DMS79 treated with DMSO at 0.1 percent for 48 hours (cell line): Measurements from ENCODE around the gene CMTM6.
"Not testable (repeated sequence)": the region's sequence is repeated elsewhere in the genome, so short reads cannot be mapped to it uniquely, and the experiment has no call there.

Source experiments
- DNase-seq: peaks from one replicate; lab custom pipeline; 2025; lab: John Stamatoyannopoulos, UW

The CMTM6 gene, protein sequence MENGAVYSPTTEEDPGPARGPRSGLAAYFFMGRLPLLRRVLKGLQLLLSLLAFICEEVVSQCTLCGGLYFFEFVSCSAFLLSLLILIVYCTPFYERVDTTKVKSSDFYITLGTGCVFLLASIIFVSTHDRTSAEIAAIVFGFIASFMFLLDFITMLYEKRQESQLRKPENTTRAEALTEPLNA

DNA sequence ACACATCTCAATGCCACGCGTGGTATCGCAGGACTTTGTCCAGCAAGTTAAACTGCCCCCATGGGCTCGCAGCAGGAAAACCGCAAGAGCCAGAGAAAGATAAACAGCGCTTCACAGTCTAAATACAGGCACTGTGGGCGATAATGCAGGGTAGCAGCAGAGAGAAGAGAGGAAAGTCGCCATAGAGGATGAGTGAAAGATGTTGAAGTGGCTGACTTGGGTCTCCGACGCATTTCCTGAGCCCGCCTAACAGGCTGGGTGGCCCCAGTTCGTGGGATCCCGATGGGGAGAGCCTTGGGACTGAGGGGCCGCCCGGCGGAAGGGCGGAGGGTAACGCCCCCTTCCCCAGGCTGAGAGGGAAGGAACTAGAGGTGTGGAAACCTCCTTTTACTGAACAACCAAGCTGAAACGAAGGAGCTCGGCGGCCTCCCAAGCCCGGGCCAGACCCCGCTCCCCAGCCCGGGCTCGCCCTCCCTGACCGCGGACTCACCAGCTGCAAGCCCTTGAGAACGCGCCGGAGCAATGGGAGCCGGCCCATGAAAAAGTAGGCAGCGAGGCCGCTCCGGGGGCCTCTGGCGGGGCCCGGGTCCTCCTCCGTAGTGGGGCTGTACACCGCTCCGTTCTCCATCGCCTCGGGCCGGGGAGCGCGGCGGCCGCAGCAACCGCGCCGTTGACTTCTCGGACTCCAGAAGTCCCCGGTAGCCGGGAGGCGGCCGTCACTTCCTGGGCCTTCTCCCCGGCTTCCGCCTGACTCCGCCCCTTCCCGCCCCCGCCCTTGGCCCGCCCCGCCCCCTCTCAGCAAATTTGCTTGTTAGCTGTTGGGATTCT lies at the start of gene CMTM6:
TSS of gene CMTM6 (minus strand) at position 735 of the 828 bp plus-strand sequence. CDS start at position 628, 107 bp downstream.
- DNase-seq, result peak; percentile 24

DNA sequence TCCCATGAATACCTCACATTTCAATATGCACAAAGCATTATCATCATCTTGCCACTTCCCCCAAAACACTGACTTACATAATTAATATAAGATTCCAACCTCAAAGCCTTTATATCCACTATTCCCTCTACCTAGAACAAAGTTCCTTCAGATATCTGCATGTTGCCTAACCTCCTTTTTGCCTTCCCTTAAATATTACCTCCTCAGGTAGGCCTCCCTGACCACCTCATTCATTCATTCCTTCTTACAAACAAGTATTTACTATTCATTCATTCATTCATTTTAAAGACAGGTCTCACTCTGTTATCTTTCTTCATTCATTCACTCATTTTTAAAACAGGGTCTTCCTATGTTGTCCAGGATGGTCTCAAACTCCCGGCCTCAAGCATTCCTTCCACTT lies 49.4 kb upstream of the CMTM6 start:
- no peak for DNase-seq

DNA sequence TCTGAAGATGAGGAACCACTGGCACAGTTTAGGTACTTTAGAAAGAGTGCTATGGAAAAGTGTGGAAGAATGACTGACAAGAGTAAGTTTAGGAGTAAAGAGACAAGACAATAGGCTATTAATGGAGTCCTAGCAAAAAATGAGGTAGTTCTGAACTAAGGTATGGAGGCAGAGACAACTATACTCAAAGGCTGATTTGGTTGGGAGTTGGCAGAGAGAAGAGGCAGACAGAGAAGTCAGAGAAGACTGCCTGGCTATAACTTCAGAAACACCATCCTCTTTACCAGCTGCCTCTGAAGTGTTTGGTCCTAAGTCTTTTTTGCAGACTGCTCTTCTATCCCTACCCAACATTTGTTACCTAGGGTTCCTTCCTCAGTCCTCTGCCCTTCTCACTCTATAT lies 48.8 kb upstream of the CMTM6 start:
- no peak for DNase-seq

DNA sequence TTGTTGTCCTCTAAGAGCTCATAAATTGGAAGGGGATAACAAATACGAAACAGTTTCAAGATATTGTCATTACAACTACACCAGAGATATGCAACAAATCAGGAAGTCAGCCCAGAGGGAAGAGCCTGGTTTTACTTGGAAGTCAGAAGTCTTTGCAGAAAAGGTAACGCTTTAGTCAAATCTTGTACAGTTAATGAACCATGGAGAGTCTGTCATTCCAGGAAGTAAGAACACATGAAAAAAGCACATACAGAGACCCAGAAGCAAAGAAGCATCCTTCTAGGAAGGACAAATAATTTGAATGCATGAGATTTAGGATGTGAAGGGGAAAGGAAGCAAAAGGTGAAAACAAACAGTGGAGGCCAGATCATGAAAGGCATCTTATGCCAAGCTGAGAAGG lies 48.4 kb upstream of the CMTM6 start:
- peak; percentile 26 for DNase-seq

DNA sequence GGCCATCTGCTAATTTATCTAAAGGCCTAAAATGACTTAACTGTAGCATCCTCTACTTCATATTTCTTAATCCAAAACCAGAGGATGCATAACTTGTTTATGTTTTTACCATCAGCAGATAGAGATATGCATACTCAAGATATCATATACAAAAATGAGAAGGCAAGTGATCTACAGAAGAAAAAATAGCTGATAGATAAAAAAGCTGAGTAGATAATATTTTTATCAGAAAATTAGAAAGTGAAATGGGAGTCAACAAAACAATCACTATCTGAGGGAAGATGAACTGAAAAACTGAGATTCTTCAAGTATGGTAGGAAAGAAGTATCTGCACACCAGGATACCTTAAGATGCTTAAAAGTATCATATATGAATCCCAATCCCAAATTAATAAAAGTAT lies 42.7 kb upstream of the CMTM6 start:
- DNase-seq, result no peak

DNA sequence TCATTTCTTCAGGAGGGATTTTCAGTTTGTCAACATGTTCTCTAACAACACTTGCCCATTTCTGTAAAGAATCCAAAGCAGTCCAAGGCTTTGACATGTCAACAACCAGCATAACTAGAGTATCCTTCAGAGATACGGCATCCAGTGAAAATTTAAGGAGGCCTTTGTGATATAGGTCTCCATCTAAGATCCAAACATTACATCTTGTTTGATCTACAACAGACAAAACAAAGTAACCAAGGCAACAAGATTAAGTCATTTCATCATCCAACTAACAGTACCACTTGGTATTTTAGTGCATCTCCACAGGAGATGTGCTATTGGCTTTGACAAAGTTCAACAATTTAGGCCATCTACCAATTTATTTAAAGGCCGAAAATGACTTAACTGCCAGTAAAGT lies 42.2 kb upstream of the CMTM6 start:
- no peak for DNase-seq

DNA sequence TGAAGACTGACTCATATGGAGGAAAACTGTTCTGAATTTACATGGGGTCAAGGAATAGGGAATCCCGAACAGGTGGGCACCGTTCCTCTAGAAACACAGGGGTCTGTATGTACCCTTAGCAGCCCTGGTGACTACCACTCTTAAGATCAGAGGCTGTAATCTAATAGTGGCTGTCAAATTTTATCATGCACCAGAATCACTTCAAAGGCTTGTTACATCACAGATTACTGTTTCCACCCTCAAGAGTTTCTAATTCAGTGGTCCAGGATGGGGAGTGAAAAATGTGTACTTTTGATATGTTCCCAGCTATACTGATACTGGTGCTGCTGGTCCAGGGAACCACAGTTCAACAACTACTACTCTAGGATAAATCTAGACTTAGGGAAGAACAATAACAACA lies 40.2 kb upstream of the CMTM6 start:
- no peak for DNase-seq

DNA sequence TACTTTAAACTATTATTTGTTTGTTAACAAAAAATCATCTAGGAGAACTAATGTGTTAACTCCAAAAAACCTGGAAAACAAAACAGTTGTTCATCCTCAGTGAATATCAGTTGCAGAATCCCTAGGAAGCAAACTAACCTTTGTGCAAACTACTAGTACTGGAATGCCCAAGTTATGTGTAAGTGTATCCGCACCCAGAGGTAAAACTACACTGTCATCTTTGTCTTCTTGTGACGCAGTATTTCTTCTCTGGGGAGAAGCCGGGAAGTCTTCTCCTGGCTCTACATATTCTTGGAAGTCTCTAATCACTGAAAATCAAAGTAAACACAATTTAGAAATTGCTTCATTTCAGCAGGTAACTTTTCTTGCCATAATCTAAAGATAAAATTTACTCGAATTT lies 38.2 kb upstream of the CMTM6 start:
- no peak for DNase-seq

DNA sequence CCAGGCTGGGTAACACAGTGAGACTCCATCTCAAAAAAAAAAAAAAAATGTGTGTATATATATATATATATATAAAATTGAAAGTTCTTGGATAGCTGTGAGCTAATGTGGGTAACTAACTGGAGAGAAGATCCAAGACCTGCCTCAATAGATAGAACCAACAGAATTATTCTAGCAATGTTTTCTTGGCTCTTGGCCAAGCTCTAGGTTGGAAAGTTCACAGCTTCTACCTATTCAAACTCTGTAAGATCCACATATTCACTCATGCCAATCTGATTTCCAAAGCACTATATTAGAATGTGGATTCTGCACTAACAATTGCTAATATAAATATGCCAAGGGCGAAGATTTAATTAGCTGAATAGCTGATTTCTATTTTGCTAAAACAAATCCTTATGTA lies 29.8 kb upstream of the CMTM6 start:
- DNase-seq, result no peak

DNA sequence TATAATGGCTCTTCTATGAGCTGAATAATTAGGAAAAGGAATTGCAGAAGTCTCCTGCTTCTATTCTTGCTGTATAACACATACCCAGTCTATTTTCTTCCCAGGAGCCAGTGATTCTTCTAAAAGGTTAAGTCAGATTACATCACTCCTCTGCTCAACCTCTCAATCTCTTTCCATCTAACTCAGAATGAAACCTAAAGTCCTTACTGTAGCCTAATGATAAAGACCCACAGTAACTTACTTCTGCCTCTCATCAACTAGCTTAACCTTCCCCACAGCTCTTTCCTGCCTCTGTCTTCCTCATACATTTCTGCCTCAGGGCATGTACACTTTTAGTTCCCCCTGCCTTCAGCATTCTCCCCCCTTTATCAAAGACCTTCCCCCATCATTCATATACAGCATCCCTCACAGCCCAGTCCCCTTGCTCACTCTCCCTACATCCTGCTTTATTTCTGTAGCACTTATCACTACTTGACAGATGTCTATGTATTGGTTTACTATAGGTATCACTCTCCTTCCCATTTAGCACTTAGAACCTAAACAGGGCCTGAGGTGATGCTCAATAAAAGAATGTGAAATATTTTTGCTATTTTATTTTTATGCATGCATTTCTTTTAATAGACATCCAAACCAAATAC lies 28.5 kb upstream of the CMTM6 start:
- no peak for DNase-seq

DNA sequence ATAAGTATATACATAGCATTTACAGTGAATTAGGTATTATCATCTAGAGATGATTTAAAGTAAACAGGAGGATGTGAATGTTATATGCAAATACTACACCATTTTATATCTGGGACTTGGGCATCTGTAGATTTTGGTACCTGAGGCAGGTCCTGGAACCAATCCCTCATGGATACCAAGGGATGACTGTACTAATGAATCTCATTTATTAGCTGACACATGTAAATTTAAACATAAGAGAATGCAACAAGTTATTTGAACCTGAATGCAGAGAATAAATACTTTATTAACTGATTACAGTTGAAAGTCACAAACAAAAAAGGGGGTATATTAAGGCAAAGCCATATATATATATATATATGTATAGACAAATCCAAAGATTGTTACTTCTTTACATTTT lies 23.1 kb upstream of the CMTM6 start:
- no peak for DNase-seq

DNA sequence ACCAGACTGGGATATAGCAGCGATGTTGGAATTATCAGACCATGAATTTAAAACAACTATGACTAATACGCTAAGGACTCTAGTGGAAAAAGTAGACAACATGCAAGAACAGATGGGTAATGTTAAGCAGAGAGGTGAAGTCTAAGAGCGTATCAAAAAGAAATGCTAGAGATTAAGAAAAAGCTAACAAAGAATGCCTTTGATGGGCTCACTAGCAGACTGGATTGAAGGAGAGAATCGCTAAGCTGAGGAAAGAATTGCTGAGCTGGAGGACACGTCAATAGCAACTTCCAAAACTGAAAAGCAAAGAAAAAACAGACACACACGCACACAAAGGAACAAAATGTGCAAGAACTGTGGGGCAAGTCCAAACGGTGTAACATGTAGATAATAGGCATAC lies 20.0 kb upstream of the CMTM6 start:
- DNase-seq, result no peak

DNA sequence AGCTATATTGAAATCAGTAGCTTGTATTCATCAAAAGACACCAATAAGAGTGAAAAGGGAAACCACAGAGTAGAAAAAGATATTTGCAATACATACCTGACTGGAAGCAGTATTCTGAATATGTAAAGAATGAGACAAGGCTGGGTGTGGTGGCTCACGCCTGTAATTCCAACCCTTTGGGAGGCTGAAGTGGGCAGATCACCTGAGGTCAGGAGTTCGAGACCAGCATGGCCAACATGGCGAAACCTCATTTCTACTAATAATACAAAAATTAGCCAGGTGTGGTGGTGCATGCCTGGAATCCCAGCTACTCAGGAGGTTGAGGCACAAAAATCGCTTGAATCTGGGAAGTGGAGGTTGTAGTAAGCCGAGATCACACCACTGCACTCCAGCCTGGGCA lies 16.3 kb upstream of the CMTM6 start:
- not testable (repeated sequence) for DNase-seq

DNA sequence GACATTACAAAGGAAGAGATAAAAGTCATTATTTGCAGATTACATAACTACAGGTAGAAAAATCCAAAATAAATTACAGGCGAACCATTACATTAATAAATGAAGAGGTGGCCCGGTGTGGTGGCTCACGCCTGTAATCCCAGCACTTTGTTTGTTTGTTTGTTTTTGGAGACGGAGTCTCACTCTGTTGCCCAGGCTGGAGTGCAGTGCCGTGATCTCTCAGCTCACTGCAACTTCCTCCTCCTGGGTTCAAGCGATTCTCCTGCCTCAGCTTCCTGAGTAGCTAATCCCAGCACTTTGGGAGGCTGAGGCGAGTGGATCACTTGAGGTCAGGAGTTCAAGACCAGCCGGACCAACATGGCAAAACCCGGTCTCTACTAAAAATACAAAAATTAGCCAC lies 14.1 kb upstream of the CMTM6 start:
- DNase-seq, result not testable (repeated sequence)

DNA sequence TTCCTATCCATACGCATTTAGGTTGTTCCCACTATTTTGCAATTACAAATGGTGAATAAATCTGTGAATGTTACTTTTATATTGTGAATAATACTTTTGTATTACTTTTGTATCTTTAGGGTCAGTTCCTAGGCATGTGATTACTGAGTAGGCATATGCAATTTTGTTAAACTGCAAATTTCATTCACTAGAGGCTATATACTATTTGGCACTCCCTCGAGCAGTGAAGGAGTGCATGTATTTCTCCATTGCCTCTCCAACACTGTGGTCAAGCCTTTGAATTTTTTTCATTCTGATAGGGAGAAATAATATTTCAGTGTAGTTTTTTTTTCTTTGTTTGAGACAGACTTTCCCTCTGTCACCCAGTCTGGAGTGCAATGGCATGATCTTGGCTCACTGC lies 8.4 kb upstream of the CMTM6 start:
- DNase-seq, result no peak

DNA sequence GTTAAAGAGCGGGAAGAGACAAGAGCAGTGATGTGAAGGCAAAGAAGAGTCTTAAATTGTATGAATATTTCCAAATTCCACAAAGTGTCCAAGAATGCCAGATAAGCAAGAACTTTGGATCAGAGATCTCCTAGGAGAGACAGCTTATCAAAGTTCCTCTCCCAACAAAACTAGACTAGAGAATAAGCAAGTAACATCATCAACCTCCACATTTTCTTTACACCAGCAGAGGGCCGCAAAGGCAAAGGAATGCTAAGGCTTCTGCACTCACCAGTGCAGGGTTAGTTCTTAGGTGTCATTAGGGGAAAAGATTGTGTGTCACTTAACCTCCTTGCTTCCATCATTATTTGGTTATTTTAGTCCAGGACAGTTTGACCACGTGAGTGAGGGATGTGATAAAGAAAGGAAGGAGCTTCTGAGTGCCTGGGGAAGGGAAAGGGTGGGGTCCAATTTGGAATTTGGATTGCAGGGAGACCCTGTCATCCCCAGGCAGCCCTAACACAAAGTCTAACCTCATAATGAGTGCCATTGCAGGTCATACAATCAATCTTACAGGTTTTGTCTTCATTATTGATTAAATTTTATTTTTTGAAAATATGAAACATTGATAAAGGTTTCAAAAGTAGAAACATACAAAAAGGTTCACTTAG lies 7.5 kb upstream of the CMTM6 start:
- DNase-seq, result peak; percentile 30

DNA sequence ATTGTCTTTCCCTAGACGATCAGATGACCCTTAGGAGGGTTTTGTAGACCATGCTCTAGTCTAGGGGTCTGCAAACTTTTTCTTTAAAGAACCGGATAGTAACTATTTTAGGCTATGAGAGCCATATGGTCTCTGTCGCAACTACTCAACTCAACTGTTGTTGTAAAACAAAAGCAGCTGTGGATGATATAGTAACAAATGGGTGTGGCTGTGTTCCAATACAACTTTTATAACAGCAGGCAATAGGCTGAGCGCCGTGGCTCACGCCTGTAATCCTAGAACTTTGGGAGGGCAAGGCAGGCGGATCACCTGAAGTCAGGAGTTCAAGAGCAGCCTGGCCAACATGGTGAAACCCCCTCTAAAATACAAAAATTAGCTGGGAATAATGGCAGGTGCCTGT lies 6.1 kb upstream of the CMTM6 start:
- DNase-seq, result no peak

DNA sequence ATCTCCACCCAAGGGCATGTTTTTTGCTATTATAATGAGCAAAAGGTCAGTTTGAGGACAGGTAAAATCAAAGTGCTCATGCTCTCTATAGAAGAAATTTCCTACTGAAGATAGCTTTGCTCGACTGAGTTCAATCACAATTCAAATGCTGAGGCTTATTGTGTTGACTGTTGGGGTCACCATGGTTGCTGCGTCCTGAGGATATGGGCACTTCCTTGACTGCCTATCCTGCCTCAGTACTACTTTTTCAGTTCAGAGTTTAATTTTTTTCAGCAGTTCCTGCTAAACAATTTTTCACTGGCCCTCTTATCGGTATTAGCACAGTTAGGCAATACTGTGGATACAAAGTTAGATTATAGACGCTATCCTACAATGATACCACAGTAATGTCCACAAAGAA lies 3.8 kb upstream of the CMTM6 start:
- no peak for DNase-seq

DNA sequence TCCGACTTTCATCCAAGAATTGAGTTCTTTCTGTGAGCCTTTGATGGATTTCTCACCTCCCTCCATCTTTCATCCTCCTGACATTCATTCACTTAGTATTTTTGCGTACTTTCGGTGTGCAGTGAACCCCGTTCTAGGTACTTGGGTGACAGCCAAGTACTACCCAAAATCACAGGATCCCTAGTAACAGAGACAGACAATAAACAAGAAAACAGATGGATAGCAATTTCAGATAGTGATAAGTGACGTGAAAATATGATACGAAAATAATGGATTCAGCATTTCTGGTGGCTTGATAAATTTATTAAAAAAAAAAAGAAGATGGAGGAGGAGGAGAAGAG lies 264 bp upstream of the CMTM6 start:
- no peak for DNase-seq

DNA sequence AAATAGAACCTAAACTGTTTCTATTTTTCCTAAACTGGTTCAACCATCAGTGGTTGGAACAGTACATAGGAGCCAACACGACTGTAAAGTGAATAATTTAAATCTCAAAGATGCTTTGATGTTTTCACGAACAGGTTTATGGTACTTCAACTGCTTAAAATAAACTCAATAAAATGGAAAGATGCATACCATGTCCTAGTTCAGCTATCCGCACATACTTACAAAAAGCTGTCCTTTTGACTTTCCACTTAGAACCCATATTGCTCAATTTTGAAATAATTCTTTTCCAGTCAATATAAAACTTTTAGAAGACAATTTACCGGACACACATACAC lies 902 bp downstream of the CMTM6 start:
- no peak for DNase-seq

DNA sequence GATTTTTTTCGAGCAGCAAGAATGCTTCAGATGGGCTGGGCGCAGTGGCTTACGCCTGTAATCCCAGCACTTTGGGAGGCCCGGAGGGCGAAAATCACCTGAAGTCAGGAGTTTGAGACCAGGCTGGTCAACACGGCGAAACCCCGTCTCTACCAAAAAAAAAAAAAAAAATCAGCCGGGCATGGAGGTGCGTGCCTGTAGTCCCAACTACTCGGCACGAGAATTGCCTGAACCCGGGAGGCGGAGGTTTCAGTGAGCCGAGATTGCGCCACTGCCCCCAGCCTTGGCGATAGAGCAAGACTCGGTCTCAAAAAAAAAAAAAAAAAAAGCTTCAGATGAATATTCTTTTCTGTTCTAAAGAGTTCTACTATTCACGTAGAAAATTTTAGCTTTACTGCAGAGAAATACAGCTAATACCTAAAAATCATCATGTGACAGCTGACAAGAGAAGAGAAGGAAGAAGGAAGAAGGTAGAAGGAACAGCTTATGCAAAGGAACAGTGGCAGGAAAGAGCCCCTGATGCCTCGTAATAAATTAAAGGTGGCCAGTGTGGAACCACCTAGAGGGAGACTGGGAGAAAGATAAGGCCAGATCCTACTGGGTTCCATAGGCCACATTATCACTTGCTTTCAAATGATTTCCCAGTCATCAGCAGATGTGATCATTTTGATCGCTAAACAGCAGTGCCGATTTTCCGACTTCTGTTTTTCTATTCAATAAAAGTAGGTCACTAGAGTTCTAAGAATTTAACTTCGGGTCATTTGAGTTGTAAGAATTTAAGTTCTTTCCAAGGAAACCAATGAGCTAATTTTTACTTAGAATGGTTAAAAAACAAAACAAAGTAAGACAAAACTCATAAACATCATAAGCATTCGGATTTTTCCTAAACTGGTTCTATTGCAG lies 1.5 kb downstream of the CMTM6 start:
- DNase-seq, result no peak

DNA sequence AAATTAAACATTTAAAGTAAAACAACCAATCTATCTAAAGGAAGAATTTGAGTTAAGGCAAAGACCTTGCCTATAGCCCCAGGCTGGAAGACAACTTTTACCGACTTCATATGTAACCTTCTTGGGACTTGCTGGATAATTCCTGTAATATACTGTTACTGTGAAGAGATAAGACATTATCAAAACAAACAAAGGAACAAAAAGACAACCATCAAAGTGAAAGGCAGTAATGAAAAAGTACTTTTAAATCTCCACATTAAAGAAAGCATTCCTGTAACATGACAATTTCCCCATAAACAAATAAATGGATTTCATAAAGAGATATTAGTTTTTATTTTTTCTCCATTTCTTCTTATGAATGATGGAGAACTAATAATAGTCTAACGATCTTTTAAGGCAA lies 2.4 kb downstream of the CMTM6 start:
- DNase-seq, result no peak
